ENCODE measurements around the gene C10orf90.

The C10orf90 gene

GRCh38 chr10:126397156-126397555 is 273.3 kb downstream of the C10orf90 start:
- H4K20me1 ChIP-seq (ENCODE audit: insufficient read depth) = no peaks in the 10 kb centered on the region
- H3K27ac ChIP-seq = no peak overlapping the region
- no peaks in the 10 kb centered on the region for H3K36me3 ChIP-seq (ENCODE audit: insufficient read depth)
- no peak overlapping the region for H3K4me2 ChIP-seq
- no peak overlapping the region for H3K9ac ChIP-seq
- H2AFZ ChIP-seq (ENCODE audit: low read depth) = no peak overlapping the region
- no peak overlapping the region for H3K4me3 ChIP-seq (IDR thresholded peaks at IDR 0.05; ENCODE audit: insufficient read depth, low read depth, low read length)
- H3K27me3 ChIP-seq (ENCODE audit: insufficient read depth, low read depth) = no peaks in the 10 kb centered on the region
- H3K79me2 ChIP-seq (ENCODE audit: insufficient read depth, low read depth) = no peaks in the 10 kb centered on the region
- no peaks in the 10 kb centered on the region for H3K4me1 ChIP-seq (ENCODE audit: low read depth, poor library complexity, severe bottlenecking)
- no peak for TF ChIP-seq CTCF (conservative IDR thresholded peaks at IDR 0.05; ENCODE audit: low read depth, low read length)

- Histone ChIP-seq H3K36me3 (ENCODE audit: insufficient read depth) (no peaks in the 10 kb centered on the region), H3K27ac (no peak overlapping the region), H3K4me3 (IDR thresholded peaks at IDR 0.05; ENCODE audit: insufficient read depth, low read depth, low read length) (no peak overlapping the region), H3K79me2 (ENCODE audit: insufficient read depth, low read depth) (no peaks in the 10 kb centered on the region), H3K27me3 (ENCODE audit: insufficient read depth, low read depth) (no peaks in the 10 kb centered on the region), H3K9ac (no peak overlapping the region), H3K4me1 (ENCODE audit: low read depth, poor library complexity, severe bottlenecking) (no peaks in the 10 kb centered on the region), H3K4me2 (no peak overlapping the region), H2AFZ (ENCODE audit: low read depth) (no peak overlapping the region), H4K20me1 (ENCODE audit: insufficient read depth) (no peaks in the 10 kb centered on the region)
- TF ChIP-seq CTCF (conservative IDR thresholded peaks at IDR 0.05; ENCODE audit: low read depth, low read length) = no peak
Measured at GRCh38 chr10:126394948-126395347, 275.5 kb downstream of the C10orf90 start.

- H3K4me1 ChIP-seq (ENCODE audit: low read depth, poor library complexity, severe bottlenecking) = no peaks in the 10 kb centered on the region
- no peak overlapping the region for H3K27ac ChIP-seq
- H3K9ac ChIP-seq = no peak overlapping the region
- H3K36me3 ChIP-seq (ENCODE audit: insufficient read depth) = no peaks in the 10 kb centered on the region
- H2AFZ ChIP-seq (ENCODE audit: low read depth) = no peak overlapping the region
- H3K4me2 ChIP-seq = no peak overlapping the region
- H3K79me2 ChIP-seq (ENCODE audit: insufficient read depth, low read depth) = no peaks in the 10 kb centered on the region
- H3K4me3 ChIP-seq (IDR thresholded peaks at IDR 0.05; ENCODE audit: insufficient read depth, low read depth, low read length) = no peak overlapping the region
- TF ChIP-seq CTCF (conservative IDR thresholded peaks at IDR 0.05; ENCODE audit: low read depth, low read length) = no peak
- H3K27me3 ChIP-seq (ENCODE audit: insufficient read depth, low read depth) = no peaks in the 10 kb centered on the region
- H4K20me1 ChIP-seq (ENCODE audit: insufficient read depth) = no peaks in the 10 kb centered on the region
Measured at GRCh38 chr10:126393076-126393475, 277.4 kb downstream of the C10orf90 start.

- Histone ChIP-seq H3K4me1 (ENCODE audit: low read depth, poor library complexity, severe bottlenecking) (no peaks in the 10 kb centered on the region), H3K9ac (no peak overlapping the region), H4K20me1 (ENCODE audit: insufficient read depth) (no peaks in the 10 kb centered on the region), H3K79me2 (ENCODE audit: insufficient read depth, low read depth) (no peaks in the 10 kb centered on the region), H3K36me3 (ENCODE audit: insufficient read depth) (no peaks in the 10 kb centered on the region), H2AFZ (ENCODE audit: low read depth) (no peak overlapping the region), H3K4me2 (no peak overlapping the region), H3K27ac (no peak overlapping the region), H3K27me3 (ENCODE audit: insufficient read depth, low read depth) (no peaks in the 10 kb centered on the region), H3K4me3 (IDR thresholded peaks at IDR 0.05; ENCODE audit: insufficient read depth, low read depth, low read length) (no peak overlapping the region)
- TF ChIP-seq CTCF (conservative IDR thresholded peaks at IDR 0.05; ENCODE audit: low read depth, low read length) = no peak
Measured at GRCh38 chr10:126392469-126392868, 278.0 kb downstream of the C10orf90 start.

All from KMS-11 (cell line).